Fibroblast of pulmonary artery (primary cell): ENCODE data around the gene DAG1.

Experiments
- DNase-seq: peaks from one replicate; pipeline ENCODE4 v3.0.0-alpha.2; 2010; ENCODE audit warnings: low read depth
- H3K4me3 ChIP-seq: replicated peaks from 2 replicates; pipeline ENCODE4 v1.5.1; 2011; ENCODE audit warnings: low read depth, mild to moderate bottlenecking, control low read depth, low read length, moderate library complexity
- TF ChIP-seq, protein P1 (sequence below): IDR thresholded peaks from 2 replicates; pipeline ENCODE4 v1.5.1; 2011; ENCODE audit warnings: mild to moderate bottlenecking, control low read depth, low read length, inconsistent platforms; ENCODE audit errors: missing control alignments

DAG1 gene

GRCh38 chr3:49563766-49564165 is 93.7 kb downstream of the DAG1 start:
- no peak for DNase-seq
- TF ChIP-seq, protein P1, sequence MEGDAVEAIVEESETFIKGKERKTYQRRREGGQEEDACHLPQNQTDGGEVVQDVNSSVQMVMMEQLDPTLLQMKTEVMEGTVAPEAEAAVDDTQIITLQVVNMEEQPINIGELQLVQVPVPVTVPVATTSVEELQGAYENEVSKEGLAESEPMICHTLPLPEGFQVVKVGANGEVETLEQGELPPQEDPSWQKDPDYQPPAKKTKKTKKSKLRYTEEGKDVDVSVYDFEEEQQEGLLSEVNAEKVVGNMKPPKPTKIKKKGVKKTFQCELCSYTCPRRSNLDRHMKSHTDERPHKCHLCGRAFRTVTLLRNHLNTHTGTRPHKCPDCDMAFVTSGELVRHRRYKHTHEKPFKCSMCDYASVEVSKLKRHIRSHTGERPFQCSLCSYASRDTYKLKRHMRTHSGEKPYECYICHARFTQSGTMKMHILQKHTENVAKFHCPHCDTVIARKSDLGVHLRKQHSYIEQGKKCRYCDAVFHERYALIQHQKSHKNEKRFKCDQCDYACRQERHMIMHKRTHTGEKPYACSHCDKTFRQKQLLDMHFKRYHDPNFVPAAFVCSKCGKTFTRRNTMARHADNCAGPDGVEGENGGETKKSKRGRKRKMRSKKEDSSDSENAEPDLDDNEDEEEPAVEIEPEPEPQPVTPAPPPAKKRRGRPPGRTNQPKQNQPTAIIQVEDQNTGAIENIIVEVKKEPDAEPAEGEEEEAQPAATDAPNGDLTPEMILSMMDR = no peak
- H3K4me3 ChIP-seq = no peak overlapping the region

DNA sequence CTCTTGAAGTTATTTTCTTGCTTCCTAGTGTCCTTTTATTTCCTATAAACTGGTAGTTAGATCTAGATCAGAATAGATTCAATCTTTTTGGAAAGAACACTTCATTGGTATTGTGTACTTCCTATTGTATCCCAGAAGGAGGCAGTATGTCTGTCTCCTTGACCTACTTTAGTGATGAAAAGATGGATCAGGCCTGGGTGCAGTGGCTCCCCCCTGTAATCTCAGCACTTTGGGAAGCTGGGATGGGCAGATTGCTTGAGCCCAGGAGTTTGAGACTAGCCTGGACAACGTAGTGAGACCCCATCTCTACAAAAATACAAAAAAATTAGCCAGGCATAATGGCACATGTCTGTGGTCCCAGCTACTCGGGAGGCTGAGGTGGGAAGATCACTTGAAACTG is 96.2 kb downstream of the DAG1 start:
- no peak overlapping the region for H3K4me3 ChIP-seq
- peak; percentile 3 for DNase-seq
- TF ChIP-seq, protein P1 = peak; percentile 36

DNA sequence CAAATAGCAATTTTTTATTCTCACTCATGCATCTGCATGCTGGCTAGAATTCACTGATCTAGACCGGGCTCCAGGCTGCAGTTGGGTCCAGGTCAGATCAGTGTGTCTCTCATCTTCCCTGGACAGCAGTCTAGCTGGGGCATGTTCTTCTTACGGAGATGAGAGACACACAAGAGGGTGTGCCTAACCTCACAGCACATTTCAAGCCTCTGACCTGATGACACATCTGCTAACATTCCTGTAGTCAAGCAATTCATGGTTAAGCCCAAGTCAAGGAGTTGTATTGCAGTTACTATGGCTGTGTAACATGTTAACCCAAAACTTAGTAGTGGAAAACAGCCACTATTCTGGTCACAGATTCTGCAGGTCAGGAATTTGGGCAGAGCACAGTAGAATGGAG is 97.3 kb downstream of the DAG1 start:
- H3K4me3 ChIP-seq = no peak overlapping the region
- DNase-seq = no peak
- TF ChIP-seq, protein P1 = no peak

GRCh38 chr3:49568965-49569364 is 98.9 kb downstream of the DAG1 start:
- no peak overlapping the region for H3K4me3 ChIP-seq
- TF ChIP-seq, protein P1 = no peak
- DNase-seq = no peak

DNA sequence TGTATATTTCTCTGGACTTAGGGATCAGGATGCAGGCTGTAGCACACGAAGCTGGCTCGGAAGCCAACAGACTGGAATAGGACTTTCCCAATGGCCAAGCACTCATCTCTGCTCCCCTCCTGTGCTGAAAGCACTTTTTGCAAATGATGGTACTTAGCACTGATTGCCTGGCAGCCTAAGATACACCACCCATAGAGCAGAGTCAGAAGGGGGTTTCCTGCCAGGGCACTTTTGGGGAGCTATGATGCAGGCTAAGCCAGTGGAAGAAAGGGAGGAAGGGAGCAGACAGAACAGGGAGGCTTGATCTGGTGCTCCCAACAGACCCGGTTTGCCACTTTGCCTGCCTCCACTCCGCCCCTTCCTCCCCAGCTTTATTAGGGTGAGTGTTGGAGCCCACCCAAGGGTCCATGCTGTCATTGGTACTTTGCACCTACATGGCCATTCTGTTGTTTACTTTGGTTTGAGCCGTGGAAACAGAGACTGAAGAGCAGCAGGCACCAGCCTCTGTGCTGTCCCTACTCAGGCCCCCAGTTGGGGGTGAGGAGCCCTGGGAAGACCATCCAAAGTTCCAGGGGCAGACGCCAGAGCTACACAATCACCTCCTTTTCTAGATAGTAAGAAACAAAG is 100.1 kb downstream of the DAG1 start:
- DNase-seq = no peak
- TF ChIP-seq, protein P1 = no peak
- no peak overlapping the region for H3K4me3 ChIP-seq

DNA sequence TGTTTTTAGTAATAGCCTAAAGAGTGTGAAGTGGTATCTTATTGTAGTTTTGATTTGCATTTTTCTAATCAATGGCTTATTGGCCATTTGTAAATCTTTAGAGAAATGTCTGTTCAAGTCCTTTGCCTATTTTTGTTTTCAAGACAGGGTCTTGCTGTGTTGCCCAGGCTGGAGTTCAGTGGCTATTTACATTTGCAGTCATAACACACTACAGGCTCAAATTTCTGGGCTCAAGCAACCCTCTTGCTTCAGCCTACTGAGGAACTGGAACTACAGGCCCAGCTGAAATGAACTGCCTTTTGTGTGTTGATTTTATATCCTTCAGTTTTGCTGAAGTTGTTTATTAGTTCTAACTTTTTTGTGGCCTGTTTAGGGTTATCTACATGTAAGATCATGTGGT is 112.1 kb downstream of the DAG1 start:
- no peak overlapping the region for H3K4me3 ChIP-seq
- TF ChIP-seq, protein P1 = no peak
- no peak for DNase-seq
